ENCODE measurements around the gene CRYM.

GRCh38 chr16:21327046-21327445 lies 49.0 kb upstream of the CRYM start:
- TF ChIP-seq EZH2phosphoT487 (conservative IDR thresholded peaks at IDR 0.05; ENCODE audit: low read length) (no peak), CTCF (IDR thresholded peaks at IDR 0.05; ENCODE audit: insufficient read depth, low read length, poor library complexity, severe bottlenecking) (no peak)
